SW 1271 (cell line): ENCODE data around the gene NXPH1.

Experiments
- DNase-seq, 2 experiments: peaks; one replicate each; lab custom pipeline; 2025; lab: John Stamatoyannopoulos, UW

The NXPH1 gene

DNA sequence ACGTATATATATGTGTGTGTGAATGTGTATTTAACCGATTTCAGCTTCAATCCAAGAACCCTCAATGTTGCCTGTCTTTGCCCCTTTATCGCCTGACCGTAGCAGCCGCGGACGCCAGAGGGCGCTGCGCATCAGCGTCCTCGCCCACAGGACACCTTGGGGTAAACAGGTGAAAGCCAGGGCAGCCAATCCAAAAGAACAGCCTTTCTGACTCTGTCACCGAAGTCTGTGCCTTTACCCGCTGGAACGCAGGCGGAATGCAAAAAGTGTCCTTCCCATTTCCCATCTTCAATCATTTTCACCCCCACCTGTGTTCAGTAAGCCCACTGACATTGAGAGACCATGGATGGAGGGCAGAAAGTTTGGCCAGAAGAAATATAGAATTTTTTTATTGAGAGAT, 3.6 kb downstream of the NXPH1 start:
- DNase-seq, result peak; percentile 6 to 51

DNA sequence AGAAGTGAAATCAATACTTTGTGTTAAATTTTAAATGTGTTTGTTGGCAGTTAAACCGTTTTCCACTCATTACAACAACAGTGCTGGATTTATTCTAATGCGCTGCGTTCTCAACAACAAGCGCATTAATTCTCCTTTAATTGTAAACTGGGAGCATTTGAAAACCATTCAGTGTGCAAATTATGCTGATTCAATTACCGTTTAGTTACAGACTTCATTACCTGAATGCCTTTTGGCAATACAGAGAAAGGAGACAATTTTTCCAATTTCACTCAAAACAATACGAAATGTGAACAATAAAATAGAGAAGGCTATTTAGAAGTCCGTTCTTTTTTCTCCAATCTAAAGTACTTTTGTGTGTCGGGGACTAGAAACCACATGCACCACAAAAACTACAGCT, 4.2 kb downstream of the NXPH1 start:
- no peak for DNase-seq

DNA sequence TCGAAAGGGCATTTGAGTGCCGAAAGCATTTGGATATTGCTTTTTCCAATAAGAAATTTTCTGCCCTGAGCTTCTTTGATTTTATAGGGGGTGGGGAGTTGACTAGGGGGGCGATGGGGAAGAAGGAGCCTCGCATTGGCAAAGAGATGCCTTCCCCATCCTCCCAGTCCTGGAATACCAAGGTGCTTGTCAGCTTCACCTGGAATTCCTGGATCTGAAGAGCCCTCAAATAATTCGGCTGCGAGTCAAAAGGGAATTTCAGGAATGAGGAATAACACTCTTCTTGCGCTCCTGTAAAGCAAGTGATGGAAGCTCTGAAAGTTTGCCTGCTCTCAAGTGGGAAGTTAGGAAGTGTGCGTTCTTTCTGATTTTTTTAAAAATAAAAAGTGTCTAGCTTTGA, 7.3 kb downstream of the NXPH1 start:
- DNase-seq, result no peak

DNA sequence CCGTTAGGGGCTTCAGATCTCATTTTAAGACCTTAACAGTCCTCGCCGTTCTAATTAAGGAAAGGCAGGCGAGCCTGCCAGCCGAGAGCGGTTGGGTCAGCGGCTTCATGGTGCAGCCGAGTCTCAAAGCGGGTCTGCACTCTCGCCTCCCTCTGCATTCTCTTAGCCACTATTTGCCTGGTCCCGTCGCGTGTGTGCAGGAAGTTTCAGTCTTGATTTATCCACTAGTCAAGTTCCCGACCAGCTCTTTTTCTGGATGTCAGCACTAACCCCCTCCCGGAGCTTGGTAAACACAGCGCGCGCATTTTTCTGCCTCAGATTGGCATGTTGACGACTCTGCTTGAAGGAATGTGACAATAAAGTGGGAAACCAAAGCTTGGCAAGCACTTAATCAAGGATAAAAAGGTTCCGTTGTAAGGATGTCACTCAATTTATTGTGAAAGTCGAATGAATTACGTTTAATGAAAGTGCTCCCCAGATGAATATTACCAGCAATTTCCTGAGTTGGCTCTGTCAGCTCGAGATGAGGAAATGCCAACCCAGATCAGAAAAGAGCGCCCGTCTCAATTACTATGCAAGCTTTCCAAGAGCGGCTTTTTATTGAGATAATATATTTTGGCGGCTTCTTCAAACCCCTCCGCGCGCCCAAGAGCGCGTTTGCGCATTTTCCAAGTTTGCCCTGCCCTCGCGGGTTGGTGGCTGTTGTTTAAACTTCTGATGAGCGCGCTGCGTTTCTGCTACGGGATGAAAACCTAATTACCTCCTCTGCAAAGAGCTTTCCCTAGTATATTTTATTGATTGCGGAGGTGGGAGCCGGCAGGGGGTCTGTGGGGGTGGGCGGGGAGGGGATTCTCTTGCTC, 7.9 kb downstream of the NXPH1 start:
- DNase-seq, result no peak

DNA sequence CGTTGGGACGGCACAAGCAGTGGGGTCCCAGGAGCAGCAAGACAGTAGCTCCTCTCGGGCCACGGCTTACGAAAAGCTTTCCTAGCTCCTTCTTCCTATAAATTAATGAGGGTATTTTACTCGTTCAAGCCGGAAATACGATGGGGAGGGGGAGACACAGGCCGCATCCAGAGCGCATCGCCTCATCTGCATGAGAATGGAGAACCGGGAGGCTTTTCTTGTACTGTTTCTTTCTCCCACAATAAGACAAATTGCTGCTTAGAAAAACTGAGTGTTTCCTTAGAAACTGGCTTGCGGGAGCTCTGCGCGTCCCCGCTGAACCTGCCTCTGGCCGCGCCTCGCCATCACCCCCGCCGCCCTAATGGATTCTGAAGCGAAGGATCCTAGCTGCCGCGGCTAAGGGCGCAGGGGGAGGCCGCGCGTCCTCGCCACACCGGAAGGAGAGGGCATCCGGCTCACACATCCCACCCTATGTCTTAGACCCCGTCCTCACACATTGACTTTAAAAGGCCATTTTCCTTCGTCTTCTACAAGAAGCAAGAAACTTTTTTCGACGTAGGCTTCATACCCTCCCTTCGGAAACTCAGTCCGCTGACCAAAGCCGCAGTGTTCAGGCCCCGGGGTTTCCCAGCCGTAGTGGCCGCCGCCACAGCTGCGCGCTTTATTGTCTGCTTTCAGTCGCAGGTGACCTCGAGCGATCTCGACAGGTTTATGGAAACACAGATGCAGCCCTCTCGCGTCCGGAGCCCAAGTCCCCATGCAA, 8.8 kb downstream of the NXPH1 start:
- DNase-seq, result no peak

DNA sequence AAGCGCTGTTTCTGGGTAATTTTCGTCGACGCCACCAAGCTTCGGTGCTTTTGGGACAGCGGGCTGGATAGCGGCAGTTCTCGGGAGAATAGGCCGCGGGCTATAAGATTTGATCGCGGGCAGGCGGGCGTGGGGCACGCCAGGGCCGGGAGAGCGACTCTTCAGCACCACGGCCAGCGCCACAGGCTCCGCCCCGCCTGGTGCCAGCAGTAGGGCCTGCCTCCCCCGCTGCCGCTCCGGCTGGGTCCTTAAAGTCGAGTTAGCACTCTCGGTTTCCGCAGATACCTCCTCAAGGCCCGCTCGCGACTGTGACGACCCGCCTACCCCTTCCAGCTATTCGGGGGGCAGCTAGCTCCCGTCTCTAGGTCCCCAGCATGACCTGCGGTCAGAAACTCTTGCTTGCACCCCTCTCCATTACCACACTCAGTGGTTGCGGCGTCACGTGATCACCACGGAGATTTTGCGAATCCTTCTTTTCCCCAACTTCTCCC, 9.4 kb downstream of the NXPH1 start:
- DNase-seq, result no peak

DNA sequence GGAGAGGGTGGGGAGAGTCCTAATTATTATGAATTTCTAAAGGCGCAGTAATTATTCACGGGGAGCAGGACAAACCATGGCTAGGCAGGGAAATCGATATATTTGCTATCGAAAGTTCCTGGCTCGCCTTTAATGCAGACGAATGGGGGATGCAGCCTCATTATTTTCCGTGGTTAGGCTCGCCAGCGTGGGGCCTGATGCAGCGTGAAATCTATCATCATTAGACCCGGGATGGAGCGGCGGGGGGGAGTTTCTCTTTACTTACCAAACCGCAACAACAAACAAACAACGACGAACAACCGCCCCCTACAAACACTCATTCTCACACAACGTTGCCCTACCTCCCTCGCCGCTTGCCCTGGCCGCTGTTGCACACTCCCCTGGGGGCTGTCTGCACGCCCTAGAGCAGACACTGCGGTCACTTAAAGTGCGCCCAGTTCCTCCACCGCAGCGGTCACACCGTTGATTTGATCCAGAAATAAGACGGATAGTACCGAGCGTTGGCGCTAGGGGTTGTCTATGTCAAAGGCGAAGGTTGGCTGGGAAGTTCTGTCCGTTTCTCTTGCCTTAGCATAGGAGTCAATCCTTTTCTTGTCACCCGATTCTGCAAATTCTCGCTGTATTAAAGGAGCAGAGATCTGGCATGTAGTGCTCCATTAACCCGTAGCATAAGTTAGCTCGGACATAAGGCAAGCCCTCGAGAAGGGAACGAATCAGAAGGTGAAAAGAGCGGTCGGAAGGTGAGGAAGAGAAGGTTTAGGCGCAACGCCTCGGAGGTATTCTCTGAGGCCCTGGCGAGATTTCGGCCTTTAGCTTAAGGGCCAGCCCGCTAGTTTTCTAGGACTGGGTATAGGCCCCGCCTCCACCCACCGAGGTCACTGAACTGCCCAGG, 10.4 kb downstream of the NXPH1 start:
- no peak for DNase-seq

DNA sequence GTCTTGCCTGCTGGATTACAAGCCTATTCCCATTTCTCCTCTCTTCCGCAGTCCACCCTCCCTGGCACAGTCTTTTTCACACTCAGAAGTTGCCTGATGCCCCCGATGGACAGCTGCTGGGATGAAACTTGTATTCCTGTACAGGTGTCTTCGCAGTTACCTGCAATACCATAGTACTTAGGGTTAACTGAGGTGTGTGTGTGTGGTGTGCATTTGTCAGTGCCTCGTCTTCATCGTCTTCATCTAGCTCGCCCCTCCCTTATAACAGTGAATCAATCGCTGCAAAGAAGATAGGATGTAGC, 11.0 kb downstream of the NXPH1 start:
- DNase-seq, result no peak

DNA sequence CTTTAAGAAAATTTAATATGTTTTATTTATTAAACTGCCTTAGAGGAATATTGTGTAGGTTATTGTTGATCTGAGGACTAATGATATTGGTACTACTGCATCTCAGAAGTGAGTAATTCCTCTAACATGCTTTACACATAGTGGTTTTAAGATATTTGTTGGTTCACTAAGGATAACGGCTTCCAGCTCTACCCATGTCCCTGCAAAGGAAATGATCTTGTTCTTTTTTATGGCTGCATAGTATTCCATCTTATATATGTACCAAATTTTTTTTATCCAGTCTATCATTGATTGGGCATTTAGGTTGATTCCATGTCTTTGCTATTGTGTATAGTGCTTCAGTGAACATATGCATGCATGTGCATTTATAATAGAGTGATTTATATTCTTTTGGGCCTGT, 20.1 kb downstream of the NXPH1 start:
- DNase-seq, result no peak

DNA sequence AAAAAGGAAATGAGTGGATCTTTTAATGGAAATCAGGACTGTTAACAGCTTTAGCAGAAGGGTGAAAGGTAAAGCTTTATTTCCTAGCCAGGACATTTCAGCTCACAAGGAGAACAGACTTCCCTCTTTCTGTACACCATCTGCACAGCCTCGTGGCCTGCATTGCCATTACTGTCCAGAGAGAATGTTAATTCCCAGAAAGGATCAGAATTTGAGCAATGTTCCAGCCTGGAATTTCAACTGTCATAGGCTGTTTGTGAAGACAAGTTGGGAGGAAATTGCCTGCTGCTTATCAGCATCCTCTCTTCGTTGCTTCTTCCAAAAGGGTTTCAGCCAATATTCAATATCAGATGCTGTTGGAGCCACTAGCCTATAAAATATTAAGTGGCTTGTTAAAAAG, 22.0 kb downstream of the NXPH1 start:
- DNase-seq, result no peak

DNA sequence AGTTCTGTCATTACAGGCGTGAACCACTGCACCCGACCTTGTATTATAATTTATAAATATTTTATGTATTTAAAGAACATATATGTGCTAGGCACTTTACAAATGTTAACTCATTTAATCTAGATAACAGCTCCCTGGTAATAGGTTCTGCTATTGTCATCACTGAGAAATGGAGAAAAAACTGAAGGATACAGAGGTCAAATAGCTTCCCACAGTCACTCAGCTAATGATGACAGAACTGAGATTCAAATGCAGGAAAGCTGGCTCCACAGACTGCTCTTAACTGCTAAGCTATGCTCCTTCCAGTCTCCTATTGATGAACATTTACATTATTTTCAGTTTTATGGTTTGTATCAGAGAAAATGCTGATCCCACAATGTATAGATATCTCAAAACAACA, 28.9 kb downstream of the NXPH1 start:
- DNase-seq, result no peak

DNA sequence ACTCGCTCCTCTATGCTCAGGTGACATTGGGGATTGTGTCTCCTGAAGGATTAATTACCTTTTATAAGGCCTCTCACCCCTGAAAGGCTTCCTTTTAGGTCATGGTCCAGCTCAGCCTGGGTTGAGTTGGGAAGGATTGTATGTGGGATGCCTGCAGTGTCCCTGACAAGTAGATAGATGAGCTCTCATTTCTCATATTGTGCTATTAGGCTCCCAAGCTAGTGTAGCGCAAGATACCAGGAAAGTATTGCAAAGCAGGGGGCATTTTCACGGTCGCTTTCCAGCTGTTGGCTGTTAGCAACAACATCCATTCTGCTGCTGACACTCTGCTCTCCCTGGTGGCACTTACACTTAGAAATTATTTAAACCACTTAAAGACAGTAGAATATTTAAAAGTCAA, 31.9 kb downstream of the NXPH1 start:
- no peak for DNase-seq

DNA sequence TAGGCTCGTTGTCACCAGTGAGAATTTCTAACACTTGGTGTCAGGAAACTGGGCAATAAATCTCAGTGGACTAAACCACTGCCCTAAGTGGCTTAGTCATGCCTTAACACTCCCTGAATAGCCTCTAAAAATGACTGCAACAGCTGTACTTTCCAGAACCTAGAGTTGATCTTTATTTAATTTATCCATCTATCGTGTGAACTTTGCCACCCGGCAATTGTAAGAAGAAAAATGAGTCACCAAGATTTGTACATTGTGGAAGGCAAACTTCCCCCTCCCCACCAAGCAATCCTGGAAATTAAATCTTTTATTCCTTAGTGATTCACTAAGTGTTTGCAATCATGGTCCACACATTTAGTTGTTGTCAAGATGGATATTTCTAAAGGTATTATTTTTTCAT, 47.1 kb downstream of the NXPH1 start:
- no peak for DNase-seq

DNA sequence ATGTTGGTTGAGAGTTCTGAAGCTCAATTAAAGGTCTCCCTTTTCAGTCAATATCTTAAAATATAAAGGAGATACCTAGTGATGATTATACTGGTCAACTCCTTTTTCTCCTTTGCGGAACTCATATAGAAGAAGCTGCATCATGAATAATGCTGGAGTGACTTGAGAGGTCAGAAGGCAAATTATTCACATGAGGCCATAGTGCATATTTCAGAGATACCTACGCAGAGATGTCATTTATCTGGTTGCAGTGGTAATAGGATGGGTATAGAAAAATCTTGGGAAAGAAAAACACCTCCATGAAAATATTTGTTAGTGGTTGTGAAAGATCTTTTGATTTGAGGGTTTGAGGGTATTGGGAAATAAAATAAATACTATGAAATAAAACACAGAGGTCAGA, 47.7 kb downstream of the NXPH1 start:
- no peak for DNase-seq

DNA sequence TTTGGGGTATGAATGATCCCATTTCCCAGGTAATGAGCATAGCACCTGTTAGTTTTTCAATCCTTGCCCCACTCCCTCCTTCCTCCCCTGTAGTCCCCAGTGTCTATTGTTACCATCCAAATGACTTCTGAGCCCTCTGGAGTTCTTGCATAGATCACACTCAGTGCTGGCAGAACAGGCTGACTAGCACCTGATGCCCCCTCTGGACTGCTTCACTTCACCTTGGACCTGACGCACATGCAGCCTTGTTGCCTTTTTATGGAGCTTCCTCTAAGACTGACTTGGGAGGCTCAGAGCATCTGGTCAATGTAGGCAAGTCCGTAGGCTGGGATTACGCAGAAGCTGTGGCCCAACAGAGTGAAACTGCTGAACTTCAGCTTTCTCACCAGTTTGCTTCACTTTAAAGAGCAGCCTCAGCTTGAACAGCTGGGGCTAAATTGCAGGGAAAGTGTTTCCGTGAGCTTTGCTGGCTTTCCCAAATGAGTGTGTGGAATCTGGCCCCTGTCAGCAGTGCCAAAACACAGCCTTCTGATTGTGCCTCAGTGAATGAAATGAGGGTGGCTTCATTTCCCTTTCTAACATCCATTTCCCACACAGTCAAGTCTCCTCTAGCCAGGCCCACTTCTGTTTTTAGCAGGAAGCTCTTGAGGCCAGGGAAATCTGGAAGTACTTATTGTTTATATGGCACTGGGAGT, 48.5 kb downstream of the NXPH1 start:
- no peak for DNase-seq

DNA sequence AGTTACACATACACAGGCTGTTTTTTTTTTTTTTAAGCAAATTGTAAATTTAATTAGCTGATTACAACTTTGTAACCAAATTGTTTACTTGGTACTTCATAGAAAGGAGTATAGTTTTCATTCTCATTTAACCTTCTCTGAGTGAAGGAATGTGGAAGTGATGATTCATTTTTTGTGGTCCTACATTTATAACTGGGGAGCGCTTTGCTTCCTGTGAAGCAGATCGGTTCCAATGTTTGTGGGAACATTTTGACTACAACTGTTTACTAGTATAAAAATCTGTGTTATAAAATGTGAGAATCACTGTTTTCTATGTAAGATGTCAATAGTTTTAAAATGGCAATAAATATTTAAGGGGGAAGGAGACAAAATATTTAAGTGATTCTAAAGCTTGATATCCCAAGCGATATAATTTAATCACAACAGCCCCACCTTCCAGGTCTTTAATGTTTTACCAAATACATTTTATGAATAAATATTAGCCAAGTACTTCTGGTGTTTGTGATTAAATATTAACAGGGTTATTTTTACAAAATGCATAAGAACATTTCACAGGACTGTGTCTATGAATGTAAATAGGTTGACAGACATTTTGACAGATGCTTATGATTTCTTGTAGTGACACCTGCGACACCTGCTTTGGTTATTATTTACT, 57.1 kb downstream of the NXPH1 start:
- no peak for DNase-seq

DNA sequence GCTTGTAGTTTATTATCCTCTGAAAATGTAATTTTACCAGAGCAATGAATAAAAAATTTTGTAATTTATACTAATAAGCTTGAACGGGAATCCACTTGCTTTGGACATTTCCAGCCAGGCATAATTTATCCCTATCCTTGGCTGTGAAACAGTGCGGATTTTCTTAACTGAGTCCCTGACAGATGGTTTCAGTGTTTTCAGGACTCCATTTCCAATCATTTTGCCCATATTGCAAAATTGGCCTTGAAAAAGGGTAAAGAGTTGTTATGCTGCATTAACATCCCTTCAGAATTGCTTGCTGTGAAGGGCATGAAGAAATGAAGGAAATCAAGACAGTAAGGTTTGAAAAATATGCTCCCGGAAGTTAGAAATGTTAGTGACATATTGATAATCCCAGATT, 57.7 kb downstream of the NXPH1 start:
- no peak for DNase-seq

DNA sequence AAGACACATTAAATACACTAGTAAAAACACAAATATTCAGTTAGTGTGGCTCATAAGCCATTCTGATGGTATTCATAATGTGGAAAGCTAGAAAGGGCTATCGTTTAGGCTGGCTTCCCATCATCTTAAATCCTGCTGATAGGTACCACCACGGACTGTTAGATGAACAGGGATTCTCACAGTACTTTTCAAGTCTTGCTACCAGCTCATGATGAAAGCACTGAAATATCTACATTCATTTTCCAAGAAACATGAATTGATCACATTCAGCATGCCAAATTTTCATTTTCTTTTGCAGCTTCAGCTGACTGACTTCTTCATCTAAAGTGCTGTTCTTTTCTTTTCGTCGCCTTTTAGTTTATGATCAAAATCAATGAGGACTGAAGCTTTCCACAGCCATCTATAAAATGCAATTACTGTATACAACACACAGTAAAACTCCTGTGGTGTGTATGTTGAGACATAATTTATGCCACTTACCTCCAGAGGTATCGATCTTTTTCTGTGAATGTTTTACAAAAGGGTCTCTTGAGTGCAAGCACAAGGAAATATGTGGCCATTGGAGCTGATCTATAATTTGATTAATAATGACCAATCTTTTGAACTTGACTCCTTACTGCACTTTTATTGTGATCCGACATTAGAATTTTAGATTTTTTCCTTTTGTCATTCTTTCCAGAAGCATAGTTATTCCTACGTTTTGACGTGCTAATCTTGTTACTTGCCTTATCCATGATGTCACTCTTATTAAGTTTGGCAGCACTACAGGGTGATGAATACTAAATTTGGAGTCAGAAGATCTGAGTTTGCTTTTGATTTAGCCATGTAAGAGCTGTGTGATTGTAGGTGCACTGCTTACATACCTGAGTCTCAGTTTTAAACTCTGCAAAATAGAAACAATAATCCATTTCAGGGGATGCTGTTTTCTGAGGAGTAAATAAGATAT, 58.4 kb downstream of the NXPH1 start:
- no peak for DNase-seq

DNA sequence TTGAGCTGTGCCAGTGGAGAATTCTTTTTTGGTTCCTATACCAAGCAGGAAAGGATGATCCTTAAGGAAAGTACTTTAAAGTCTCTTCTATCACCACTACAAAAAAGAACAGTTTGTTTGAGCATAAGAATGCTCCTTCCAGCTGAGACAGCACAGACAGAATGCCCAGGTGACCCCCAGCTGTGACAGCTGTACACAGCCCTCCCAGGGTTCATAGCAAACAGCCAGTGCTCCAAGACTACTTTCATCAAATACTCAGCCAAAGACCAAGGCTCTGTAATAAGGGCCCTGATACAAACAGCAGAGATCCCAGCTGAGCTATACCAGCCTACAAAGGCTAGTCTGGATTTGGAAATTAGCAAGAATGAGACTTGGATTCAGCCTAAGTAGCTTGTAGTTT, 65.7 kb downstream of the NXPH1 start:
- no peak for DNase-seq

DNA sequence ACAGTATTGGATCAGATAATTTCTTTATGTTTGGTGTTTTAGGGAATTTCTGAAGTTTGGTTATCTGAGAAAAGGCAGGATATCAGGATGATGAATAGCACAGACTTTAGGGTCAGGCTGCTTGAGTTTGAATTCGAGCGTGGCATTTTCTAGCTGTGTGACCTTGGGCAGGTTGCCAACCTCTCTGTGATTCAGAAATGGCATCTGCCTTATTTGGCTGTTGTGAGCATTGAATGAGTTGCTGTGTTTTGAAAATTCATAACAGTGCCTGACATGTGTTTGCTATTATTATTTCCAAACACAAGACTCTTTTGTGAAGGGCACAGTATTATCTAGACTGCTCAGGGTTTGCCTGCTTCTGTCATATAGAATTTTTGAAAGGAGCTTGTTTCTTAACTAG, 66.9 kb downstream of the NXPH1 start:
- DNase-seq, result no peak
